GM19452 (cell line): ENCODE measurements around the gene GGT1.
A peak's percentile ranks its signal among the peaks of the same experiment; 100 is the strongest.
"Not testable (repeated sequence)": the region's sequence is repeated elsewhere in the genome, so short reads cannot be mapped to it uniquely, and the experiment has no call there.

ENCODE experiments used
- ATAC-seq: cut with Tn5 transposase; IDR thresholded peaks from one replicate; pipeline ENCODE4 v1.9.1; 2021; ENCODE audit not compliant: unreplicated experiment

GGT1 gene

GRCh38 chr22:24595863-24596262 is 7.1 kb upstream of the GGT1 start:
- no peak for ATAC-seq

GRCh38 chr22:24597076-24597475 is 5.9 kb upstream of the GGT1 start:
- ATAC-seq = not testable (repeated sequence)

DNA sequence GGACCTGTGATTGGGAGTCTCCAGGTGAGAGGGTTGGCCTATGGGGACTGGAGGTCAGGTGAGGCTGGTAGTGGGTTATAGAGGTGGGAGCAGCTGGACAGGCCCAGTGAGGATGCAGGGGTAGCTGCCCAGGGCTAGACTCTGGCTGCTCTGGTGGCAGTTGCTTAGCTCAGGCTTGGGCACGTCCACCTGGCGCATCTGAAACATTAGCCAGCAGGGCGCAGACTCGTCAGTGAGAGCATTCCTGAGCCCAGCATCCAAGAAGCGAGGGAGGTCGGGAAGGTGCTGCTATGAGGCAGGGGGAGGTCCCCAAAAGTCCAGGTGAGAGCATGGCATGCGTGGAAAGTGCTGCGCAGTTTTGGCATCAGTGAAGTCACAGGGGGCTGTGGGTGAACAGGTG is 3.5 kb upstream of the GGT1 start:
- ATAC-seq = no peak

GRCh38 chr22:24599958-24600715 is 2.9 kb upstream of the GGT1 start:
- not testable (repeated sequence) for ATAC-seq

GRCh38 chr22:24601217-24602104 is 1.5 kb upstream of the GGT1 start:
- ATAC-seq = no peak

DNA sequence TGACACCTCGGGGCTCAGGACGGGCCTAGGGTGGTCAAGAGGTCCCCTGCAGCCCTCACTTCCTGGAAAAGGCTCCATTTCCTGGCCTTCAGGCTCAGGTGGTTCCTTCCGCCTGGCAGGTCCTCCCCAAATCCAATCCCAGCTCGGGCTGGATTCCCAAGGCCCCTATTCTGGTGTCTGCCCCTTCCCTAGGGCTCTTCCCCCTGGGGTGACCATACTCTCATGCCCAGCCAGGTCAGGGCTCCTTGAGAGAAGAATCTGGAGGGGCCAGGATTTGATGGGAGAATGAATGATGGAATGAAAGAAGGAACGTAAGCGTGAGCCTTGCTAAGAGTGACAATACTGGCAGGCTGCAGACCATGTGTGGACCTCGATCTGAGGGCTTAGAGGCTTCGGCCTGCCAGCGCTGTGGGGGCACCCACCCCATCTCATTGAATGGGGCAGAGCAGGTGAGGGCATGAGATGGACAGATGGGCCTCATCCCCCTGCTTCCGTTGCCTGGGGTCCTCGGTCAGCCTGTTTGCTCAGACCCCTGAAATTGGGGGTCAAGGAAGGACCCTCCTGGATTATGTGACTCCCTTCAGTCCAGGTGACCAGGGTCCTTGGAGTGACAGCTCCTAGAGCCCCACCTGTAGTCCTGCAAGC is 766 bp upstream of the GGT1 start:
- not testable (repeated sequence) for ATAC-seq

DNA sequence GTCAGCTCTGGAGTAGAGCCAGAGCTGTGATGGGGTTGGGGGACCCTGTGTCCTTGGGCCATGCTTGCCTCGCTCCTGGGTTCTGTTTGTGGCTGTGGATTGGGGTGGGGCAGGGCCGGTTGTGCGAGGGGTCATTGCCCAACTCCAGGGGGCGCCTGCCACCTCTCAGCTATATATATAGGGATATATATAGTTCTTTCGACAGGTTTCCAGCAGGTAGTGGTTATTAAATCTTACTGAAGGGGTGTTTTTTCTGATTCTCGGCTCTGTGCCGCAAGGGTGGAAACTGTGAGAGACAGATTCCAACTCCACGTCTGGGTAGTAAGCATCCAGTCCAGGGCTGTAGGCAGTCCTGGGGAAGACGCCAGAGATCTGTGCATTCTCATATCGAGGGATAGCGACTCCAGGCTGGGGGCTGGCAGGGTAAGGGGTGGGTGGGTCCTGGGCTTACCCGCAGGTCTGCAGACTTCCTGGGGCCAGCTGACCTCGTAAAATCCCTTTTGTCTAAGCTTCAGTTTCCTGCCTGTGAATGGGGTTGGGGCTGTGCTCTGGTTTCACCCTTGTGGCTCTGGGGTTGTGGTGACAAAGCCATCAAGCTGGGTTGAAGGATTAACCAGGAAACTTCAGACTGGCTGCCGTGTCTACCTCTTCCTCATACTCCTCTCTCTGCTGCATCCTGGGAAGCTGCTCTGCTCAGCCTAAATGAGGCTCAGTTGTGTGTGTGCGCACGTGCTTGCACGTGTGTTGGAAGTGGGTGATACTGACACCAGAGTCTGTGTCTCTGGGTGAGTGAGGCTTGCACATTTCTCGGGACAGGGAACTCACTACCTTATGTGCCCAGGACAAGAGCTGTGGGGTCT is 1.0 kb downstream of the GGT1 start:
- peak; percentile 39 for ATAC-seq

- ATAC-seq = not testable (repeated sequence)
These were observed 3.3 kb downstream of the GGT1 start for GRCh38 chr22:24606340-24606739.

DNA sequence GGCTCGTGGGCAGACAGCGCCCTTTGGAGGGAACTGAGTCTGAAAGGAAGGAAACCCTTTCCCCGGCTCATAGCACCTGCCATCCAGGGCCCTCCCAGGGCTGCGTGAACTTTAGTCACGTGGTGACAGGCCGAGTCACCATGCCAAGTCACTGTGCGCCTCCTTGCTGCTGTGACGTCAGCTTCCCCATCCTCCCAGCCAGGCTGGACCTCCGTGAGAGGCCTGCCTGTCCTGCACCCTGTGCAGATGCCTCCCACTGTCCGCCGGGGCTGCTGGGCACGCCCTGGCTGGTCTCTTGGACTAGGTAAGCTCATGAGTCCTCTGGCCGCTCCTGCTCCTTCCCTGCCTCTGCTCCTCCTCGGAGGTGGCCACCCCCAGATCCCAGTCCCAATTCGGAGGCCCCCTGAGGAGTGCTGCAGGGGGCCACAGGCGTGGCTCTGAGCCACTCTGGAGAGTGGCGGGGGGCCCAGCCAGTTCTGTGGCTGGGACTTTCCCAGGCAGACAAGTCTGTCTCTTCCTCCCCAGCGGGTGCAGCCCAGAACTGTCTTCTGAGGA is 4.5 kb downstream of the GGT1 start:
- ATAC-seq = peak; percentile 61

- not testable (repeated sequence) for ATAC-seq
These were observed 5.3 kb downstream of the GGT1 start for GRCh38 chr22:24608327-24608726.

DNA sequence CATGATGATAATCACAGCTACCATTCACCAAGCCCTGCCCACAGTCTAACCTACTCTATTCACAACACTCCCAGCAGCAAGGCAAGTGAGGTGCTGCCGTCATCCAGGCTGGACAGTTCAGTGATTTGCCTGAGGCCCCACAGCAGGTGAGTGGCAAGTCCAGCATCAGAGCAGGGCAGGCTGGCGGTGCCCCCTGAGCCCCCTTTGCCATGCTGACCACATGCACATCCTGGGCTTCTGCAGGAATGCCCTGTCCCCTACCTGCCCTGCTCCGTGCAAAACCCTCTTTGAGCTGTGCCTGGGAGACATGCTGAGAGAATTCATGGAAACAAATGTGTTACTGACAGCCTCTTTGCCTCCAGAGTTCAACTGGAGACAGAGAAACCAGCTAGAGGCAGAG is 6.9 kb downstream of the GGT1 start:
- not testable (repeated sequence) for ATAC-seq

DNA sequence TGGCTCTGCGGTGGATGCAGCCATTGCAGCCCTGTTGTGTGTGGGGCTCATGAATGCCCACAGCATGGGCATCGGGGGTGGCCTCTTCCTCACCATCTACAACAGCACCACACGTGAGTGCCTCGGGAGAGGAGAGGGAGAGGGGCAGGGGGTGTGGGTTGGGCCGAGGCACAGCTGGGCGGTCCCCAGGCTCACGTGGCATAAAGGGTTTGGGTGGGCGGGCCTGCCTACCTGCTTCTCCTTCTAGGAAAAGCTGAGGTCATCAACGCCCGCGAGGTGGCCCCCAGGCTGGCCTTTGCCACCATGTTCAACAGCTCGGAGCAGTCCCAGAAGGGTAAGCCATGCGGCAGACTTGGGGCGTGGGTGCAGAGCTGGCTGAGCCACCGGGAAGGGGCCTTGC is 11.8 kb downstream of the GGT1 start:
- not testable (repeated sequence) for ATAC-seq

GRCh38 chr22:24621244-24621643 is 18.3 kb downstream of the GGT1 start:
- ATAC-seq = not testable (repeated sequence)

GRCh38 chr22:24622596-24622995 is 19.6 kb downstream of the GGT1 start:
- not testable (repeated sequence) for ATAC-seq

GRCh38 chr22:24627911-24628310 is 24.9 kb downstream of the GGT1 start:
- ATAC-seq = not testable (repeated sequence)

GRCh38 chr22:24629069-24629468 is 26.1 kb downstream of the GGT1 start:
- not testable (repeated sequence) for ATAC-seq

GRCh38 chr22:24630812-24631427 is 27.9 kb downstream of the GGT1 start:
- ATAC-seq = not testable (repeated sequence)

DNA sequence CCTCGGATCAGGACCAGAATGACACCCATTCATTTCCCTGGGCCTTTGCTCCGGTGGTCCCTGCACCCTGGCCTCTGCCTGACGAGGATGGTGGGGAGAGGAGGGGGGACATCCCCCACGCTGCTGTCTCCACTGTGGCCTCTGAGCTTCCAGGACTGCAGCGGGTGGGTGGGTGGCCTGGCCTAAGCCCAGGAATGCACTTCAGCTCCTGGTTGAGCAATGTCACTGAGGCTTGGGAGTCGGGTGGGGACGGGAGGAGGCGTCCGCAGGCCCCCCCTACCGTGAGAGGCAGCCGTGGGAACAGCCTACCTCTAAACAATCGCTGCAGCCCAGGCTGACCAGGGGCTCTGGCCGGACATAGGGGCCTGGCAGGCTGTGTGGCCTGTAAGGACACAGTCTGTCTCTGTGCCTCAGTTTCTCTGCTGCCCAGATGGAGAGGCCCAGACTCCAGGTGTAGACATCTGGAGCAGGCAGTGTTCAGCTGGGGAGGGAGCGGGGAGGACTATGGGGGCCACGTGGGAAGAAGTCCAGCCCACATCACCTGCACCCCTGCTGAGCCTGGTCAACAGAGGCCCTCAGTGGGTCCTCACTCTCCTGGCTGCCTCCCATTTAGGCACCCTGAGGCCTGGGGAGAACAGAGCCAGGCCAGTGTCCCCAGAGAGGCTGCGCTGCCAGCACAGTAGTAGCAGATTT is 28.6 kb downstream of the GGT1 start:
- ATAC-seq = not testable (repeated sequence)

DNA sequence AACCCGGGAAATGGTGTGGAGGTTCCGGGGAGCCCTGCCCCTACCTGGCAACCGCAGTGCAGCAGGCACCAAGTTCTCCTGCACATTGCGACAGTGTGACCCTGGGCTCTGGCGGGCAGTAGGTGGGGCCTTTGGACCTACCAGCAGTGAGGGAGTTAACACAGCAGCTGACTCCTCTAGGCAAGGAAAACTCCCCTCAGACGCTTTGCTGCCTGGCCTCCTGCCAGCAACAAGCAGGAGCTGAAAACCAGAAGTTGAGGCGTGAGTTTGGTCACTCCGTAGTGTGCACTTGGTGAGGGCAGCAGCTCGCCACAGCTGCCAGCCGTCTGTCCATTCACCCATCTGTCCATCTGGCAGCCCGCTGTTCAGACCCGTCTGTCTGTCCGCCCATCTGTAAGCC is 29.6 kb downstream of the GGT1 start:
- not testable (repeated sequence) for ATAC-seq
